HepG2 (cell line): ENCODE data around the gene PRSS48. TPM values are rescaled to one million over a fixed set of nuclear protein-coding genes. Genes with fewer than 3 reads are reported as not detected.
A peak's percentile ranks its signal among the peaks of the same experiment; 100 is the strongest.

Experiments used
- ATAC-seq: fragments of 200-7000 bp; cut with Tn5 transposase; 3 replicates; pipeline ENCODE4 v1.9.1; 2020; ENCODE audit warnings: mild to moderate bottlenecking, moderate library complexity
- BruUV-seq: library from RNA; stranded (reverse); fragments of 400-500 nt; replicated peaks from 2 replicates; lab custom pipeline; 2021; lab: Mats Ljungman, UMichigan
- CTCF ChIA-PET: fragments of 300-600 bp; formaldehyde crosslinking; extraction: SDS; loops from one replicate; lab custom pipeline; 2021; ENCODE audit warnings: low total read pairs, inconsistent platforms, low intra/inter-chr PET ratio; lab: Yijun Ruan, JAX
- POLR2A ChIA-PET: fragments of 350-600 bp; sonication (Branson Sonifier 250); formaldehyde crosslinking; loops from one replicate; lab custom pipeline; 2020; ENCODE audit warnings: antibody characterized with exemption, inconsistent platforms; lab: Yijun Ruan, JAX
- DNase-seq: peaks from one replicate; pipeline ENCODE4 v3.0.0-alpha.2; 2015; ENCODE audit warnings: low spot score
- FAIRE-seq: peaks from 3 replicates; lab custom pipeline; 2011; peaks lifted over from hg19 to GRCh38; lab: Jason Lieb, UNC
- H2AFZ ChIP-seq: one replicate; pipeline ENCODE4 v1.6.1; 2011; ENCODE audit warnings: low read length, inconsistent platforms
- H3K27ac ChIP-seq: fragments of 300-600 bp; 3 replicates; pipeline ENCODE4 v1.8.0; 2011; ENCODE audit warnings: mixed run types, mild to moderate bottlenecking, mixed read lengths, low read length, inconsistent platforms; ENCODE audit not compliant: insufficient read depth; ENCODE audit errors: extremely low read length
- H3K27me3 ChIP-seq, 2 experiments: fragments of 200-600 bp in 1 of 2; 2 replicates in 1 of 2; 3 replicates in 1 of 2; pipeline versions ENCODE4 v1.6.0 to v1.8.0; 2011; ENCODE audit warnings: low read length in 2 of 2, mild to moderate bottlenecking in 2 of 2, moderate library complexity in 2 of 2, inconsistent platforms in 1 of 2; ENCODE audit not compliant: insufficient read depth in 2 of 2, control insufficient read depth in 1 of 2
- H3K36me3 ChIP-seq, 2 experiments: fragments of 200-600 bp in 1 of 2; replicated peaks in 1 of 2; 2 replicates in 1 of 2; 3 replicates in 1 of 2; pipeline versions ENCODE4 v1.5.1 to v1.8.0; 2011; ENCODE audit warnings: low read length in 2 of 2, inconsistent platforms in 1 of 2; ENCODE audit not compliant: insufficient read depth in 2 of 2, control insufficient read depth in 1 of 2
- H3K4me1 ChIP-seq: 2 replicates; pipeline ENCODE4 v1.5.1; 2012; ENCODE audit warnings: low read length, inconsistent platforms; ENCODE audit not compliant: insufficient read depth
- H3K4me2 ChIP-seq: 2 replicates; pipeline ENCODE4 v1.6.0; 2011; ENCODE audit warnings: low read depth, low read length, inconsistent platforms
- H3K4me3 ChIP-seq, 3 experiments: fragments of 200-600 bp in 1 of 3; sonication (generic), shearing (Covaris generic) in 1 of 3; replicated peaks in 1 of 3; 2 replicates each; pipeline ENCODE4 v1.5.1; 2011 to 2016; ENCODE audit warnings: low read length in 3 of 3, inconsistent platforms in 2 of 3, low read depth in 2 of 3, mild to moderate bottlenecking in 2 of 3, control low read depth in 1 of 3, mixed read lengths in 1 of 3; ENCODE audit not compliant: insufficient read depth in 1 of 3
- H3K79me2 ChIP-seq: one replicate; pipeline ENCODE4 v1.6.1; 2011; ENCODE audit warnings: low read length, inconsistent platforms; ENCODE audit not compliant: insufficient read depth
- H3K9ac ChIP-seq: 2 replicates; pipeline ENCODE4 v1.6.0; 2011; ENCODE audit warnings: mild to moderate bottlenecking, low read depth, low read length, inconsistent platforms; ENCODE audit not compliant: insufficient read depth
- H3K9me3 ChIP-seq: 2 replicates; pipeline ENCODE4 v1.5.1; 2012; ENCODE audit warnings: mild to moderate bottlenecking, low read length
- H4K20me1 ChIP-seq: 2 replicates; pipeline ENCODE4 v1.6.0; 2011; ENCODE audit warnings: inconsistent platforms, mild to moderate bottlenecking, low read length, moderate library complexity; ENCODE audit not compliant: insufficient read depth
- AGO2 ChIP-seq: fragments of 200-400 bp; formaldehyde crosslinking; optimal IDR thresholded peaks from 2 replicates; pipeline ENCODE3; 2017; ENCODE audit warnings: mild to moderate bottlenecking, low read depth, low read length, moderate library complexity
- CTCF ChIP-seq: sonication (generic); formaldehyde crosslinking; IDR thresholded peaks from 2 replicates; pipeline ENCODE4 v1.5.0; 2020; ENCODE audit warnings: mild to moderate bottlenecking, missing genetic modification reagents, moderate library complexity
- HNRNPK ChIP-seq: fragments of 200-400 bp; formaldehyde crosslinking; IDR thresholded peaks from 2 replicates; pipeline ENCODE4 v1.6.1; 2018; ENCODE audit warnings: low read length, low read depth, moderate library complexity, mild to moderate bottlenecking; ENCODE audit not compliant: poor library complexity, severe bottlenecking
- KDM5B ChIP-seq: sonication (generic); formaldehyde crosslinking; IDR thresholded peaks from 2 replicates; pipeline ENCODE4 v1.4.0; 2020; ENCODE audit warnings: missing genetic modification reagents, mild to moderate bottlenecking, borderline replicate concordance
- NFIB ChIP-seq: sonication (generic); formaldehyde crosslinking; IDR thresholded peaks from 2 replicates; pipeline ENCODE4 v1.9.0; 2021; ENCODE audit warnings: missing genetic modification reagents, mild to moderate bottlenecking, borderline replicate concordance
- TBP ChIP-seq: sonication (generic); formaldehyde crosslinking; IDR thresholded peaks from 2 replicates; pipeline ENCODE4 v1.5.0; 2020; ENCODE audit warnings: missing genetic modification reagents
- ZNF766 ChIP-seq: sonication (generic); formaldehyde crosslinking; IDR thresholded peaks from 2 replicates; pipeline ENCODE4 v1.5.0; 2020; ENCODE audit warnings: missing genetic modification reagents, borderline replicate concordance
- WGBS: methylation state at CpG from one replicate; pipeline ENCODE4 v1.1.6; 2017; ENCODE audit warnings: low lambda C conversion rate; 5-methylcytosine and 5-hydroxymethylcytosine counted together
- in situ Hi-C: cut with HindIII; loops from 2 replicates; pipeline ENCODE4 v1.10.0; 2017; ENCODE audit warnings: low pct_unique_long_range_greater_than_20kb; ENCODE audit not compliant: extremely low pct_ligation_motif_present
- intact Hi-C: fragments of 100-400 bp; cut with micrococcal nuclease; formaldehyde crosslinking; loops from one replicate; pipeline ENCODE4 v1.10.0; 2022; ENCODE audit not compliant: unreplicated experiment
- polyA plus RNA-seq, 8 experiments: library from polyadenylated mRNA; depleted of rRNA in 3 of 8; stranded (reverse) in 7 of 8; unstranded in 1 of 8; fragments of >200 nt; fragmentation: Illumina TruSeq in 4 of 8; extraction: Trizol in 4 of 8; gene quantifications; 2 replicates each; pipeline versions ENCODE4 v1.2.1 to v1.2.3, GENCODE V29; 2011 to 2016; ENCODE audit warnings: low read depth in 4 of 8, missing spikeins in 1 of 8, mixed read lengths in 1 of 8; ENCODE audit not compliant: insufficient read depth in 1 of 8
- total RNA-seq, 5 experiments: library from RNA; depleted of rRNA; stranded (reverse); fragments of >200 nt; fragmentation: Illumina TruSeq; extraction: Trizol; gene quantifications; 2 replicates each; pipeline ENCODE4 v1.2.3, GENCODE V29; 2016; ENCODE audit warnings: low read depth in 1 of 5

PRSS48 gene
- total and polyA plus RNA-seq, 2 of the 13 experiments (the other 11 are each of a cell fraction or from before 2014, with no cell fraction given): not detected

DNA sequence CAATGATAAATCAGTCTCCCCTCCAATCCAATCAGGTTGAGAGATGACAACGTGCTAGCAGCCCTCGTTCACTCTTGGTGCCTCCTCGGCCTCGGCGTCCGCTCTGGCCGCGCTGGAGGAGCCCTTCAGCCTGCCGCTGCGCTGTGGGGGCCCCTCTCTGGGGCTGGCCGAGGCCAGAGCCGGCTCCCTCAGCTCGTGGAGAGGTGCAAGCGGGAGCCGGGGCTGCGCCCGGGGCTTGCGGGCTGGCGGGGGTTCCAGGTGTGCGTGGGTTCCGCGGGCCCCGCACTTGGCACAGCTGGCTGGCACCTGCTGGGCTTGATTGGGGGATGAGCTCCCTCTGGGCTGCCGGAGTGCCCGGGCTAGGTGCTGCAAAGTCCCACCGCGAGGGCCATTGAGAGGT is 40.9 kb upstream of the PRSS48 start:
- TF ChIP-seq AGO2 (peak; percentile 76), CTCF (CRISPR knock-in tag) (no peak), NFIB (no peak), ZNF766 (CRISPR knock-in tag) (no peak)
- H3K4me2 ChIP-seq: no peak overlapping the region
- H3K27me3 ChIP-seq: no peaks in the 10 kb centered on the region
- intact Hi-C loops (no loop called here), in situ Hi-C loops (no loop called here)
- peaks cover 48% of the 10 kb centered on the region for H3K79me2 ChIP-seq
- DNase-seq (no peak), ATAC-seq (peak; percentile 34), FAIRE-seq (no peak)
- WGBS: 100% methylated on average over 2 of the region's 27 CpGs
- ChIA-PET POLR2A (interaction anchor here (1.5 kb wide), 1 partner anchor 89 kb away, joined by 6 read pairs; the partner anchor contains the start of gene SH3D19), CTCF (no interaction called here)
- no peak overlapping the region for H3K4me3 ChIP-seq
- H3K9ac ChIP-seq: no peak overlapping the region
- H3K9me3 ChIP-seq: no peaks in the 10 kb centered on the region
- no TSS peak for BruUV-seq
- peaks cover 10% of the 10 kb centered on the region for H4K20me1 ChIP-seq
- H3K27ac ChIP-seq: no peak overlapping the region
- H2AFZ ChIP-seq: no peak overlapping the region
- H3K36me3 ChIP-seq: peaks cover 0 to 10% of the 10 kb centered on the region in 2 experiments; a peak in 1 of 5 replicates
- no peaks in the 10 kb centered on the region for H3K4me1 ChIP-seq

- WGBS: 67% methylated on average over 3 of the region's 3 CpGs
- DNase-seq (no peak), FAIRE-seq (no peak), ATAC-seq (no peak)
- H3K4me2 ChIP-seq: no peak overlapping the region
- 0 out of 5 replicates have a peak, but pooled peaks cover 0 to 10% of the 10 kb centered on the region in 2 experiments for H3K36me3 ChIP-seq
- peaks cover 59% of the 10 kb centered on the region for H3K79me2 ChIP-seq
- BruUV-seq: no TSS peak
- ChIA-PET POLR2A (no interaction called here), CTCF (no interaction called here)
- H3K27ac ChIP-seq: no peak overlapping the region
- in situ Hi-C loops: no loop called here
- H2AFZ ChIP-seq: no peak overlapping the region
- peaks cover 10% of the 10 kb centered on the region for H4K20me1 ChIP-seq
- intact Hi-C loops: no loop called here
- no peaks in the 10 kb centered on the region for H3K4me1 ChIP-seq
- H3K9ac ChIP-seq: no peak overlapping the region
- H3K27me3 ChIP-seq: no peaks in the 10 kb centered on the region
- no peaks in the 10 kb centered on the region for H3K9me3 ChIP-seq
- H3K4me3 ChIP-seq: no peak overlapping the region
- TF ChIP-seq CTCF (CRISPR knock-in tag) (0 out of 2 replicates have a peak, but pooled peaks have one; percentile 6), TBP (CRISPR knock-in tag) (no peak), KDM5B (no peak), HNRNPK (no peak)
Observed at GRCh38 chr4:151238477-151238876, 38.5 kb upstream of the PRSS48 start.
